ENCODE results near the gene KCNQ1OT1. TPM values are rescaled to one million over a fixed set of nuclear protein-coding genes. Genes with fewer than 3 reads are reported as not detected.

Gene KCNQ1OT1
- total RNA-seq, 1 donor = 5.1 TPM

- peak; percentile 71 for DNase-seq (ENCODE audit: insufficient read length, low spot score, missing footprints)
- H4K20me1 ChIP-seq (ENCODE audit: insufficient read depth, low read length) = no peaks in the 10 kb centered on the region
- no peaks in the 10 kb centered on the region for H3K36me3 ChIP-seq (ENCODE audit: insufficient read depth, low read length)
- H3K4me2 ChIP-seq (ENCODE audit: insufficient read depth, low read length) = no peak overlapping the region
- H3K9me3 ChIP-seq (ENCODE audit: low read depth, low read length) = no peaks in the 10 kb centered on the region
- H3K79me2 ChIP-seq (ENCODE audit: insufficient read depth, low read length) = no peaks in the 10 kb centered on the region
- no peaks in the 10 kb centered on the region for H3K4me1 ChIP-seq (ENCODE audit: insufficient read depth, low read length)
- no peaks in the 10 kb centered on the region for H3K27me3 ChIP-seq (ENCODE audit: insufficient read depth, low read length)
- H3K27ac ChIP-seq (ENCODE audit: low read depth, low read length) = no peak overlapping the region
- no peak for TF ChIP-seq CTCF (IDR thresholded peaks at IDR 0.05; ENCODE audit: extremely low read depth, low read depth, low read length)
- no peak overlapping the region for H3K4me3 ChIP-seq (ENCODE audit: insufficient read depth, low read length)
- H2AFZ ChIP-seq (ENCODE audit: low read length) = no peak overlapping the region
Measured at GRCh38 chr11:2577031-2577990, 122.5 kb downstream of the KCNQ1OT1 start.

GRCh38 chr11:2576549-2576948 lies 123.2 kb downstream of the KCNQ1OT1 start:
- no peak for TF ChIP-seq CTCF (IDR thresholded peaks at IDR 0.05; ENCODE audit: extremely low read depth, low read depth, low read length)
- no peaks in the 10 kb centered on the region for H3K4me1 ChIP-seq (ENCODE audit: insufficient read depth, low read length)
- no peaks in the 10 kb centered on the region for H3K27me3 ChIP-seq (ENCODE audit: insufficient read depth, low read length)

GRCh38 chr11:2576111-2576510 lies 123.7 kb downstream of the KCNQ1OT1 start:
- no peaks in the 10 kb centered on the region for H3K36me3 ChIP-seq (ENCODE audit: insufficient read depth, low read length)
- H2AFZ ChIP-seq (ENCODE audit: low read length) = no peak overlapping the region
- no peaks in the 10 kb centered on the region for H3K79me2 ChIP-seq (ENCODE audit: insufficient read depth, low read length)
- no peak overlapping the region for H3K27ac ChIP-seq (ENCODE audit: low read depth, low read length)
- H3K4me2 ChIP-seq (ENCODE audit: insufficient read depth, low read length) = no peak overlapping the region
- H3K9me3 ChIP-seq (ENCODE audit: low read depth, low read length) = no peaks in the 10 kb centered on the region
- H3K4me3 ChIP-seq (ENCODE audit: insufficient read depth, low read length) = no peak overlapping the region
- peak; percentile 34 for DNase-seq (ENCODE audit: insufficient read length, low spot score, missing footprints)
- TF ChIP-seq CTCF (IDR thresholded peaks at IDR 0.05; ENCODE audit: extremely low read depth, low read depth, low read length) = no peak
- no peaks in the 10 kb centered on the region for H3K27me3 ChIP-seq (ENCODE audit: insufficient read depth, low read length)
- H3K4me1 ChIP-seq (ENCODE audit: insufficient read depth, low read length) = no peaks in the 10 kb centered on the region
- no peaks in the 10 kb centered on the region for H4K20me1 ChIP-seq (ENCODE audit: insufficient read depth, low read length)

More at GRCh38 chr11:2576549-2576948, 123.2 kb downstream of the KCNQ1OT1 start:
- H3K4me3 ChIP-seq (ENCODE audit: insufficient read depth, low read length) = no peak overlapping the region
- H3K4me2 ChIP-seq (ENCODE audit: insufficient read depth, low read length) = no peak overlapping the region
- H3K27ac ChIP-seq (ENCODE audit: low read depth, low read length) = no peak overlapping the region
- DNase-seq (ENCODE audit: insufficient read length, low spot score, missing footprints) = peak; percentile 50
- no peaks in the 10 kb centered on the region for H4K20me1 ChIP-seq (ENCODE audit: insufficient read depth, low read length)
- H3K79me2 ChIP-seq (ENCODE audit: insufficient read depth, low read length) = no peaks in the 10 kb centered on the region
- H3K36me3 ChIP-seq (ENCODE audit: insufficient read depth, low read length) = no peaks in the 10 kb centered on the region
- H2AFZ ChIP-seq (ENCODE audit: low read length) = no peak overlapping the region
- H3K9me3 ChIP-seq (ENCODE audit: low read depth, low read length) = no peaks in the 10 kb centered on the region

- Histone ChIP-seq H3K4me2 (ENCODE audit: insufficient read depth, low read length) (no peak overlapping the region), H3K27me3 (ENCODE audit: insufficient read depth, low read length) (no peaks in the 10 kb centered on the region), H3K9me3 (ENCODE audit: low read depth, low read length) (no peaks in the 10 kb centered on the region), H3K79me2 (ENCODE audit: insufficient read depth, low read length) (no peaks in the 10 kb centered on the region), H4K20me1 (ENCODE audit: insufficient read depth, low read length) (no peaks in the 10 kb centered on the region), H3K36me3 (ENCODE audit: insufficient read depth, low read length) (no peaks in the 10 kb centered on the region), H2AFZ (ENCODE audit: low read length) (no peak overlapping the region), H3K27ac (ENCODE audit: low read depth, low read length) (no peak overlapping the region), H3K4me3 (ENCODE audit: insufficient read depth, low read length) (no peak overlapping the region), H3K4me1 (ENCODE audit: insufficient read depth, low read length) (no peaks in the 10 kb centered on the region)
- peak; percentile 48 for DNase-seq (ENCODE audit: insufficient read length, low spot score, missing footprints)
- TF ChIP-seq CTCF (IDR thresholded peaks at IDR 0.05; ENCODE audit: extremely low read depth, low read depth, low read length) = no peak
Measured at GRCh38 chr11:2575591-2576051, 124.2 kb downstream of the KCNQ1OT1 start.

All from osteoblast (primary cell).